Skeletal muscle cell (primary cell): ENCODE measurements around the gene DNASE1.
"Not testable (repeated sequence)": the region's sequence is repeated elsewhere in the genome, so short reads cannot be mapped to it uniquely, and the experiment has no call there.

Experiments
- DNase-seq: peaks from one replicate; pipeline ENCODE4 v3.0.0-alpha.2; 2010; ENCODE audit warnings: low read depth
- H3K4me3 ChIP-seq: 2 replicates; pipeline ENCODE4 v1.5.1; 2011; ENCODE audit warnings: low read depth, mild to moderate bottlenecking, control low read depth, low read length, moderate library complexity

DNASE1 gene, protein sequence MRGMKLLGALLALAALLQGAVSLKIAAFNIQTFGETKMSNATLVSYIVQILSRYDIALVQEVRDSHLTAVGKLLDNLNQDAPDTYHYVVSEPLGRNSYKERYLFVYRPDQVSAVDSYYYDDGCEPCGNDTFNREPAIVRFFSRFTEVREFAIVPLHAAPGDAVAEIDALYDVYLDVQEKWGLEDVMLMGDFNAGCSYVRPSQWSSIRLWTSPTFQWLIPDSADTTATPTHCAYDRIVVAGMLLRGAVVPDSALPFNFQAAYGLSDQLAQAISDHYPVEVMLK

DNA sequence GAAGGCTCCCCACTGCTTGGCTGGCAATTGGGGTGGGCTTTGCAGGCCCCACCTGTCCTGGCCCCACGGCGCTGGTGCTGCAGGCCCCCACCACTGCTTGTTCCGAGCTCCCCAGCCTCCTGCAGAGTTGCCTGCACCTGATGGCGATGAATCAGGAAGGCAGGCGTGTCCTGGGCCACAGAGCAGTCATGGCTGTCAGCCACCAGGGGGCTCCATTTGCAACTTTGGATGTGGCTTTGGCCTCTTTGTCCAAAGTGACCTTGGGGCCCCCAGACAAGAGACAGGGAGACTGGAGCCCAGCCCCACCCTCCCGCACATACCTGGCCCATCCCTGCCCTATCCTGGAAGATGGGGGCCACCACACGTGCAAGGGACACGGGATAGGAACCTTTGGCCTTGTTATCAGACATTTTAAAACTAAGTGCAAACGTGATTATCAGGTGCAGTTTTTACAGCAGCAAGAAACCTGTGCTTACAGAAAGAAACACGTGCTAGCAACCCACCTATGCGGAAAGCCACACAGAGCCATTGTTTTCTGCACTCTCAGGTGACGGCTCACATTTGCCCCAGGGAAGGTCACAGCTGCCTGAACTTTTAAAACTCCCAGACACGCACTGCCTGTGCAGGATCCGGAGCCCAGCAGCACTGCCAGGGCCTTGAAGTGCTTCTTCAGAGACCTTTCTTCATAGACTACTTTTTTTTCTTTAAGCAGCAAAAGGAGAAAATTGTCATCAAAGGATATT, at the start of gene DNASE1:
DNASE1 (plus strand) TSS at position 443 of the 743 bp plus-strand sequence. CDS start 683 bp downstream, outside the sequence.
- H3K4me3 ChIP-seq: no peak within 1 kb of the TSS
- no peak for DNase-seq

DNA sequence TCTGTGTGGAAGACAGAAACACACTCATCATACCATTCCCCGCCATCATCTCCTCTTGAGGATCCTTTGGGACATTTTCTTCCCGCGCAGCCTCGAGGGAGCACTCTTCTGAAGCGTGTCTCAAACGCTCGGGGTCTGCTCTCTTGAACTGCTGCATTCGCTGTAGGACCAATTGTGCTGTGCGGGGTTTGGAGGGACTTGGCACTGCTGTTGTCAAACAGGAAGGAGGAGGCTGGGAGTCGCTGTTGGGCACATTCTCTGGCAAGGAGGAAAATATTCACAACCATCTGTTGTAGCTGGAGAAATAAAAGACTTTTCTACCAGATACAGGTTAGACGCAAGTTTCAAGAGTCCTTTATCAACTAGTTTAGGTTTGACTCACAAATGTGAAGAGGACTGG, 48.0 kb upstream of the DNASE1 start:
- no peak overlapping the region for H3K4me3 ChIP-seq
- DNase-seq: no peak

DNA sequence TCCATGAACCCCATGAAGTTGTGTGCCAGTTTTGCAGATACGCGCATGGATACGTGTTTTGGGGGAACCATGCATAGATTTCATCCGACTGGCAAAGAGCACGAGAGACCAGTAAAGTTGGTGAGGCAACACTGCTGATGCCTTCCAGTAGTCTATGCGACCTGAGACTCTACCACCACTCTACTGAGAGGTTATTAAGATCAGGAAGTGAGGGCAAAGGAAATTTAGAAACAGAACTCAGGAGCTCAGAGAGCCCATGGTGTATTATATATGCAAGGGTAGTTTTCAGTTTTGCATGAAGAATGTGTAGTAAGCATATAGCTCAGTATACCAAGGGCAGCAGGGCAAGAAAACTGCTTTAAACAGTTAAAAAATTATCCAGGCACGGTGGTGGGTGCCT, 47.3 kb upstream of the DNASE1 start:
- H3K4me3 ChIP-seq: no peak overlapping the region
- no peak for DNase-seq

- DNase-seq: no peak
- H3K4me3 ChIP-seq: no peak overlapping the region
Observed at GRCh38 chr16:3607634-3608033, 46.9 kb upstream of the DNASE1 start.

- H3K4me3 ChIP-seq: no peak overlapping the region
- DNase-seq: no peak
Observed at GRCh38 chr16:3608069-3608468, 46.4 kb upstream of the DNASE1 start.

- not testable (repeated sequence) for DNase-seq, H3K4me3 ChIP-seq
Observed at GRCh38 chr16:3608976-3609375, 45.5 kb upstream of the DNASE1 start.

- no peak for DNase-seq
- peak overlapping the region; percentile 97 for H3K4me3 ChIP-seq
Observed at GRCh38 chr16:3609895-3610697, 44.4 kb upstream of the DNASE1 start.

DNA sequence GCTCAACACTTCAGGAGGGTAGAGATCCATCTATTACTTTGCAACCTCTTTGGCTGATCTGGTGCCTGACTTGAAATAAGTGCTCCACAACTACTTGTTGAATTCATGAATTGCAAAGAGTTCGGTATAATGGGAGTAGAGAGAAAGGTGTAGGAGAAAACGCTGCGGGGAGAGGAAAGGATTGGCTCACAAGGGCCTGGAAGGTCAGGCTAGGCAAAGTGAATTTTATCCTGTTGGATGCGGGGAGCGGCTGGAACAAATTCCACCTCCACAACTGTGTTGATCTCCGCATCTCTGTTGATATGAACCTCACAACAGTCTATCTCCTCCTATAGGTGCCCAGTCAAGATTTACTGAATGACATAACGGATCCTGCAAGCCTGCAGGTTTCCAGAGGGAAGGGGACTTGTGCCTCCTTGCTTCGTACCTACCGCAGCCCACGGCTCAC, 43.8 kb upstream of the DNASE1 start:
- peak overlapping the region; percentile 97 for H3K4me3 ChIP-seq
- DNase-seq: no peak

DNA sequence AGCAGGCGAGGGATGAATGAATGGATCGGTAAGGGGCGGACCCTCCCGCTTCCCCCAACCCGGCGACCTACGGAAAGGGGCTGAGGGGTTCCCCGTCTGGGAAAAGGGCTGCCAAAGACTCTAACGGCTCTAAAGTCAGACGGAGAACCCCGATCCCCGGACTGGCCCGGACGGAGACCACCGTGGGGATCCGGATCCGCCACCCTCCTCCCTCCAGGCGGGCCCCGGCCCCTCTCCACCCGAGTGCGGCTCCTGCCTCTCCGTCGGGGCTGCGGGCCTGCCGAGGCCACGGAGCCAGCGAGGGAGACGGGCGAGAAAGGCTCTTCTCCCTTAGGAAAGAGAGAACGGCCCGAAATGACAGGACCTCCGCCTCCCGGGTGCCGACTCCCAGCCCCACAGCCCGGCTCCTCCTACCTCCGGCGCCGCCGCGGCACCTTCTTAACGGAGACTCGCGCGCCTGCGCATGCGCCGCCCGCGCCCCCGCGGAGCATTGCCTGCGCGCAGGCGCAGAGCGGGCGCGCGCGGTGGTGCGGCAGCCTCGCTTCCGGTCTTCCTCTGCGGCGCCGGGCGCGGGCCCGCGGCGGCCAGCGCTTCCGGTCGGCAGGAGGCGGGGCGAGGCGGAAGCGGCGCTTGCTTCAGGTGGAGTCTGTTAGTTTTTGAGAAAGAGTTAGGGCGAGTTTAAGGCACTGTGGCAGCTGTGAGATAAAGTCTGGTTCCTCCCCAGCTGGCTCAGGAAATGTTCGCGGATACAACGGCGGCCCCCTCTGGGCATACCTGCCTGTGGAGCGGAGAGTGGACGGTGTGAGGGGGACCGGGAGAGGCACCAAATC, 43.1 kb upstream of the DNASE1 start, which contains the start of gene SLX4:
SLX4 (minus strand) TSS at position 461 of the 830 bp plus-strand sequence. CDS start 2,642 bp downstream, outside the sequence.
- H3K4me3 ChIP-seq: peak within 1 kb of the TSS; percentile 97
- DNase-seq: peak; percentile 49

- no peak for DNase-seq
- peak overlapping the region; percentile 97 for H3K4me3 ChIP-seq
Observed at GRCh38 chr16:3612510-3613466, 41.7 kb upstream of the DNASE1 start.

- H3K4me3 ChIP-seq: no peak overlapping the region
- DNase-seq: no peak
Observed at GRCh38 chr16:3618769-3619141, 35.7 kb upstream of the DNASE1 start.

DNA sequence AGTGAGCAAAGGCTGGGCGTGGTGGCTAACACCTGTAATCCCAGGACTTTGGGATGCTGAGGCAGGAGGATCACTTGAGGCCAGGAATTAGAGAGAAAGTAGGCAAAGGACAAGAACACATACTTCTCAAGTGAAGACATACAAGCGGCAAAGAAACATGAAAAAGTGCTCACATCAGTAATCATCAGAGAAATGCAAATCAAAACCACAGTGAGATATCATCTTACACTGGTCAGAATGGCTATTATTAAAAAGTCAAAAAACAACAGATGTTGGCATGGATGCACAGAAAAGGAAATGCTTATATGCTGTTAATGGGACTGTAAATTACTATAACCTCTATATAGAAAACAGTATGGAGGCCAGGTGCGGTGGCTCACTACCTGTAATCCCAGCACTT, 30.8 kb upstream of the DNASE1 start:
- no peak overlapping the region for H3K4me3 ChIP-seq
- no peak for DNase-seq

DNA sequence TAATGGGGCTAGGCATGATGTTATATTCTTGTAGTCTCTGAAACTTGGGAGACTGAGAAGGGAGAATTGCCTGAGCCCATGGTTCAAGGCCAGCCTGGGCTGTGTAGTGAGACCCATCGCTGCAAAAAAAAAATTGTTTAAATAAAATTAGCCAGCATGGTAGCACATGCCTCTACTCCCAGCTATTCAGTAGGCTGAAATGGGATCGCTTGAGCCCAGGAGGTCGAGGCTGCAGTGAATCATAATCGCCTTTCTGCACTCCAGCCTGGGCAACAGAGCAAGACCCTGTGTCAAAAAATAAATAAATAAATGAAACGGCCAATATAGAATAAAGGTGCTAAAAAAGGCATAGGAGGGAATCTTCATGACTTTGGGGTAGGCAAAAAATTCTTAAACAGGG, 29.2 kb upstream of the DNASE1 start:
- no peak overlapping the region for H3K4me3 ChIP-seq

GRCh38 chr16:3625911-3626732, 28.4 kb upstream of the DNASE1 start:
- DNase-seq: no peak
- H3K4me3 ChIP-seq: no peak overlapping the region

More for the DNA sequence above, 29.2 kb upstream of the DNASE1 start:
- DNase-seq: no peak

GRCh38 chr16:3637371-3637923, 17.0 kb upstream of the DNASE1 start:
- DNase-seq: no peak
- no peak overlapping the region for H3K4me3 ChIP-seq

- DNase-seq: no peak
- no peak overlapping the region for H3K4me3 ChIP-seq
Observed at GRCh38 chr16:3638916-3639644, 15.4 kb upstream of the DNASE1 start.
